Lower lobe of right lung (tissue), 2 donors: ENCODE measurements around the gene SLC66A1. TPM values are rescaled to one million over a fixed set of nuclear protein-coding genes. Genes with fewer than 3 reads are reported as not detected.
A peak's percentile ranks its signal among the peaks of the same experiment; 100 is the strongest.

Experiments used
- ATAC-seq, 2 donors: fragments of 200-7000 bp; cut with Tn5 transposase; one replicate each; pipeline ENCODE4 v1.9.1; 2020 to 2022; ENCODE audit warnings: mild to moderate bottlenecking in 2 of 2, moderate library complexity in 2 of 2
- DNase-seq: peaks from one replicate; pipeline ENCODE4 v3.0.0-alpha.2; 2020
- H3K27ac ChIP-seq: fragments of 200-600 bp; one replicate; pipeline ENCODE4 v1.8.0; 2022
- H3K27me3 ChIP-seq: fragments of 200-600 bp; one replicate; pipeline ENCODE4 v1.8.0; 2022; ENCODE audit warnings: low read depth
- H3K36me3 ChIP-seq: fragments of 200-600 bp; one replicate; pipeline ENCODE4 v1.8.0; 2022; ENCODE audit warnings: mild to moderate bottlenecking
- H3K4me1 ChIP-seq: fragments of 200-600 bp; one replicate; pipeline ENCODE4 v1.8.0; 2022
- H3K4me3 ChIP-seq: fragments of 200-600 bp; one replicate; pipeline ENCODE4 v1.8.0; 2022; ENCODE audit warnings: mild to moderate bottlenecking
- H3K9me3 ChIP-seq: fragments of 200-600 bp; one replicate; pipeline ENCODE4 v1.8.0; 2022
- intact Hi-C: fragments of 100-400 bp; cut with DNase I; formaldehyde crosslinking; loops from one replicate; pipeline ENCODE4 v1.11.0; 2022
- total RNA-seq: library from RNA; stranded (reverse); fragmentation: NEBNext Ultra II Directional; extraction: Animal tissue kit (Norgen Biotek cat#: 25700); gene quantifications from one replicate; pipeline ENCODE4 v1.2.1, GENCODE V29; 2021
- TF ChIP-seq, protein P1 (sequence below): fragments of 200-600 bp; IDR thresholded peaks from one replicate; pipeline ENCODE4 v1.8.0; 2022; ENCODE audit warnings: antibody characterized with exemption, mild to moderate bottlenecking
- donor health status: DM: no; HTN: yes; CAD: no; lungs with severe emphysema.

The SLC66A1 gene
- total RNA-seq, 1 donor from 2014 or later, result 15.4 TPM

- H3K27me3 ChIP-seq, result no peaks in the 10 kb centered on the region
- TF ChIP-seq, protein P1, sequence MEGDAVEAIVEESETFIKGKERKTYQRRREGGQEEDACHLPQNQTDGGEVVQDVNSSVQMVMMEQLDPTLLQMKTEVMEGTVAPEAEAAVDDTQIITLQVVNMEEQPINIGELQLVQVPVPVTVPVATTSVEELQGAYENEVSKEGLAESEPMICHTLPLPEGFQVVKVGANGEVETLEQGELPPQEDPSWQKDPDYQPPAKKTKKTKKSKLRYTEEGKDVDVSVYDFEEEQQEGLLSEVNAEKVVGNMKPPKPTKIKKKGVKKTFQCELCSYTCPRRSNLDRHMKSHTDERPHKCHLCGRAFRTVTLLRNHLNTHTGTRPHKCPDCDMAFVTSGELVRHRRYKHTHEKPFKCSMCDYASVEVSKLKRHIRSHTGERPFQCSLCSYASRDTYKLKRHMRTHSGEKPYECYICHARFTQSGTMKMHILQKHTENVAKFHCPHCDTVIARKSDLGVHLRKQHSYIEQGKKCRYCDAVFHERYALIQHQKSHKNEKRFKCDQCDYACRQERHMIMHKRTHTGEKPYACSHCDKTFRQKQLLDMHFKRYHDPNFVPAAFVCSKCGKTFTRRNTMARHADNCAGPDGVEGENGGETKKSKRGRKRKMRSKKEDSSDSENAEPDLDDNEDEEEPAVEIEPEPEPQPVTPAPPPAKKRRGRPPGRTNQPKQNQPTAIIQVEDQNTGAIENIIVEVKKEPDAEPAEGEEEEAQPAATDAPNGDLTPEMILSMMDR, result no peak
- H3K9me3 ChIP-seq, result no peaks in the 10 kb centered on the region
- intact Hi-C loops, result no loop called here
- peaks cover 39% of the 10 kb centered on the region for H3K36me3 ChIP-seq
- H3K4me3 ChIP-seq, result no peak overlapping the region
- H3K4me1 ChIP-seq, result no peaks in the 10 kb centered on the region
- no peak for DNase-seq
- no peak overlapping the region for H3K27ac ChIP-seq
- ATAC-seq, result no peak
Measured at GRCh38 chr1:19337289-19337688, 25.2 kb downstream of the SLC66A1 start.

DNA sequence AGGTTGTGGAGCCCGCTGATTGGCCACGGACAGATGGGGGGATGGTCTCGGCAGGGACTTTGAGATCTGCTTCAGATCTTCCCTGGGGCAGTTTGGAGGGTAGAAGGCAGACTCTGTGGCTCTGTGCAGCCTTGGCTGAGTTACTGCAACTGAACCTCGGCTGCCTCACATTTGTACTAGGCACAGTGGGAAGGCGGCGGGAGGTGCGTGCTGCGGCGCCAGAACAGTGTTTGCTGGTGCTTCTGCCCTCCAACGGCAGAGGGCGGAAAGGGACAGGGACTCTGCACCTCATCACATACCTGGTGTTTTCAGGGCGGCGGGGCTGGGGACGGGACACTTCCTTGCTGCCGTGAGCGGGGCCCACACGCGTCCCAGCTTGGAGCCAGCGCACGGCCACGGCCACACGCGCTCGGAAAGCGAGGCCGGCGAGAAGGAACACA, 26.2 kb downstream of the SLC66A1 start:
- no peaks in the 10 kb centered on the region for H3K4me1 ChIP-seq
- TF ChIP-seq, protein P1, result no peak
- ATAC-seq (no peak), DNase-seq (no peak)
- no peaks in the 10 kb centered on the region for H3K27me3 ChIP-seq
- H3K36me3 ChIP-seq, result peaks cover 49% of the 10 kb centered on the region
- no peak overlapping the region for H3K27ac ChIP-seq
- H3K9me3 ChIP-seq, result no peaks in the 10 kb centered on the region
- intact Hi-C loops, result no loop called here
- no peak overlapping the region for H3K4me3 ChIP-seq

GRCh38 chr1:19339214-19339861, 27.2 kb downstream of the SLC66A1 start:
- H3K27me3 ChIP-seq, result no peaks in the 10 kb centered on the region
- no peaks in the 10 kb centered on the region for H3K4me1 ChIP-seq
- no peaks in the 10 kb centered on the region for H3K9me3 ChIP-seq
- no peak overlapping the region for H3K27ac ChIP-seq
- DNase-seq, result no peak
- no peak overlapping the region for H3K4me3 ChIP-seq
- intact Hi-C loops, result no loop called here
- no peak for ATAC-seq
- TF ChIP-seq, protein P1, result no peak
- peaks cover 59% of the 10 kb centered on the region for H3K36me3 ChIP-seq

DNA sequence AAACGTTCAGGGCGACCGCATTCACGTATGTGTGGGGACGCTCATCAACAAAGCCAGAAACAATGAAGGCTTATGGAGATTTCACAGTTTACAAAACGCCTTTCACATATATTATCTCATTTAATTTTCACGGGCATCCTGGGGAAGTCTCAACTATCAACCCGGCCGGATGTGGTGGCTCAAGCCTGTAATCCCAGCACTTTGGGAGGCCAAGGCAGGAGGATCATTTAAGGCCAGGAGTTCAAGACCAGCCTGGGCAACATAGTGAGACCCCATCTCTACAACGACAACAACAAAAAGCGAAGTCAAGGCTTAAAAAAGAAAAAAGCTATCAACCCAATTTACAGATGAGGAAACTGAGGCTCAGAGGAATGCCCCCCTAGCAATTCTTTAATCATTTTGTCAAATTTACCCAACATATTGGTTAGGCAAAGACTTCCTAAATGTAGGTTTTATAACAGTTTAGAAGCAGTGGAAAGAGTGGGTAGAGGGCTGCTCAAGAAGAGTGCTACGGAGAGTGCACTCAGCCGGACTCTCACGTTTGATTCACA, 28.3 kb downstream of the SLC66A1 start:
- intact Hi-C loops, result no loop called here
- H3K4me1 ChIP-seq, result peaks cover 4% of the 10 kb centered on the region
- H3K27me3 ChIP-seq, result no peaks in the 10 kb centered on the region
- ATAC-seq (no peak), DNase-seq (no peak)
- TF ChIP-seq, protein P1, result no peak
- no peak overlapping the region for H3K4me3 ChIP-seq
- no peak overlapping the region for H3K27ac ChIP-seq
- H3K36me3 ChIP-seq, result peaks cover 70% of the 10 kb centered on the region
- no peaks in the 10 kb centered on the region for H3K9me3 ChIP-seq

DNA sequence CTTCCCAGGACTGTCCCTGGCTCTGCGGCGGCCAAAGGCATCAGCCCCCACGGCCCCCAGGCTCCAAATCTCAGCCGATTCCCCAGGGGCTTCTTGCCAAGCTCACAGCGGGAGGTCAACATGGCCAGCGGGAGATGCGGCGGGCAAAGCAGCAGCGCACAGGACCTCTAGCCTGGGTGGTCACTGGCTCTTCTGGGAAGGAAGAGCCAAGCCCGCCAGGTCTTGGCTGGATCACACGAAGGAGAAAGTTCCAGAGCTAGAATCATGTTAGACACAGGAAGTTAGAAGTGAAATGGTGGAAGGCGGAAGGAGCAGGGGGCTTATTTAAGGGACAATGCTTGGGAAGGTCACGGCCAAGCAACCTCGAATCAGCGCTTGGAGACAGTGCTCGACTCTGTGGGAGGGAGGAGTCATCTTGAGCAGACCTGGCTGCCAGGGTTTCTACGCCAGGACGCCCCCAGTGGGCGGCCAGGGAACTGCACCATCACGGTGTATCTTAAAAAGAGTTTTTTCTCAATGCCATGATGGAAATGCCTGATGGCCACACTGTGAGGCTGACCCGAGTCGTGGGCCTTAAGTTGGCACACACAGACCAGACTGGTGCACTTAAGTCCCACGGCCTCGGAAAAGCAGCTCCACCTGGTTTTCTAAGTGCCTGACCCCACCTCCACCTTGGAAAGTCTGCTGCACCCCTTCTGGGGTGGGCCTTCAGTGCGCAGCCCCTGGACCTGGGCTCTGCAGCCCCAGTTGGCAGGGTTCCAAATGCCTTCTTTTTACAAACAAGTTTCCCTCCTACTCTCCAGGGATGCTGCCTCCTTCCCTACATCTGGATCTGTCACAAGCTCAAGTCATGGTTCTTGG, 29.3 kb downstream of the SLC66A1 start:
- TF ChIP-seq, protein P1, result peak; percentile 85
- peaks cover 4% of the 10 kb centered on the region for H3K4me1 ChIP-seq
- H3K4me3 ChIP-seq, result no peak overlapping the region
- H3K27me3 ChIP-seq, result no peaks in the 10 kb centered on the region
- peak overlapping the region; percentile 11 for H3K27ac ChIP-seq
- ATAC-seq, result peak; percentile 63 to 83
- peaks cover 73% of the 10 kb centered on the region for H3K36me3 ChIP-seq
- intact Hi-C loops, result no loop called here
- DNase-seq, result peak; percentile 74
- no peaks in the 10 kb centered on the region for H3K9me3 ChIP-seq
